ENCODE data around the gene STX4.

Gene STX4

DNA sequence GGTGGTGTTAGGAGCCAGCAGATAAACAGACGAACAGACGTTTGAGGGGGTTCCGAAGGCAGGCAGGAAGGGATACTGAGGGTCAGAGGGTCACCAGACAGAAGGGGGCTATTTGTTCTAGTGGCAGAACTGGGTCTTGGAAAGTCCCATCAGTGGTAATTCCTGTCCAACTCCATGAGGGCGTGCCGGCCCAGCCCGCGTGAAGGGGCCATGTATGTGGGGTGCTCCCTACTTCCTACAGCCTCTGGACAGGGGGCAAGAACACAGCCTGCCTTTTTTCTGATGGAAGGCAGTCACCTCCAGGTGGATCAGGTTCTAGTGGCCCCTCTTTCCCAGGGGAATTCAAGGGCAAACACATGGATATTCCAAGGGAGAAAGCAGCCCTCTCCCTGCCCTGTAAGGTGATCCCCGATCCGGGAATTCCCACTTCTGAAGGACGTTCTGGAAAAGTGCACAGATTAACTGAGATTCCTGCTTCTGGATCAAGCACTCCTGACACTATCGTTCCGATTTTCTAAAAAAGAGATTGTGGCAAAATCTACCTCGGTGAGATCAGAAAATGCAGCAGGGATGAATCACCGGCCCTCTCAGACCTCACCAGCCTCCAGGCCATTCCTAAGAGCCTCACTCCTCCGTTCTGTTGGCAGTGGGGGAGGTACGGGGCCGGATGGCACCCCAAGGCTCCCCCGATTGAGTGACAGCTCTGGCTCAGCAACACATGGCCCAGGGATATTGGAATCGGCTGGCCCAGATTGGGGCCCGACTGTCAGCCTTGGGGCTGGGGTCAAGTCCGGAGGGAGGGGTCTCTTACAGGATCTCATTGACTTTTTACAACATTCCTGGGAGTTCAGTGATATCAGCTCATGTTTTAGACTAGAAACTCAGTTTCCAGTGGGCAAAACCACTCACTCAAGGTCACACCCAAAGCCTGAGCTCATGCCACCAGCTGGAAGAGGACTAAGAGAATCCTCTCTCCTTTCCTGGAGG lies 35.3 kb upstream of the STX4 start:
- DNase-seq: no peak
- Histone ChIP-seq H3K9me3 (no peaks in the 10 kb centered on the region), H3K4me3 (ENCODE audit: low read depth, low read length) (peak overlapping the region; percentile 55), H3K4me1 (peaks cover 3% of the 10 kb centered on the region; the same call in 1 of the 2 replicates), H3K36me3 (no peaks in the 10 kb centered on the region), H3K27me3 (no peaks in the 10 kb centered on the region)
- TF ChIP-seq, protein P1, sequence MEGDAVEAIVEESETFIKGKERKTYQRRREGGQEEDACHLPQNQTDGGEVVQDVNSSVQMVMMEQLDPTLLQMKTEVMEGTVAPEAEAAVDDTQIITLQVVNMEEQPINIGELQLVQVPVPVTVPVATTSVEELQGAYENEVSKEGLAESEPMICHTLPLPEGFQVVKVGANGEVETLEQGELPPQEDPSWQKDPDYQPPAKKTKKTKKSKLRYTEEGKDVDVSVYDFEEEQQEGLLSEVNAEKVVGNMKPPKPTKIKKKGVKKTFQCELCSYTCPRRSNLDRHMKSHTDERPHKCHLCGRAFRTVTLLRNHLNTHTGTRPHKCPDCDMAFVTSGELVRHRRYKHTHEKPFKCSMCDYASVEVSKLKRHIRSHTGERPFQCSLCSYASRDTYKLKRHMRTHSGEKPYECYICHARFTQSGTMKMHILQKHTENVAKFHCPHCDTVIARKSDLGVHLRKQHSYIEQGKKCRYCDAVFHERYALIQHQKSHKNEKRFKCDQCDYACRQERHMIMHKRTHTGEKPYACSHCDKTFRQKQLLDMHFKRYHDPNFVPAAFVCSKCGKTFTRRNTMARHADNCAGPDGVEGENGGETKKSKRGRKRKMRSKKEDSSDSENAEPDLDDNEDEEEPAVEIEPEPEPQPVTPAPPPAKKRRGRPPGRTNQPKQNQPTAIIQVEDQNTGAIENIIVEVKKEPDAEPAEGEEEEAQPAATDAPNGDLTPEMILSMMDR (IDR thresholded peaks at IDR 0.05; ENCODE audit: low read depth, low read length): no peak

DNA sequence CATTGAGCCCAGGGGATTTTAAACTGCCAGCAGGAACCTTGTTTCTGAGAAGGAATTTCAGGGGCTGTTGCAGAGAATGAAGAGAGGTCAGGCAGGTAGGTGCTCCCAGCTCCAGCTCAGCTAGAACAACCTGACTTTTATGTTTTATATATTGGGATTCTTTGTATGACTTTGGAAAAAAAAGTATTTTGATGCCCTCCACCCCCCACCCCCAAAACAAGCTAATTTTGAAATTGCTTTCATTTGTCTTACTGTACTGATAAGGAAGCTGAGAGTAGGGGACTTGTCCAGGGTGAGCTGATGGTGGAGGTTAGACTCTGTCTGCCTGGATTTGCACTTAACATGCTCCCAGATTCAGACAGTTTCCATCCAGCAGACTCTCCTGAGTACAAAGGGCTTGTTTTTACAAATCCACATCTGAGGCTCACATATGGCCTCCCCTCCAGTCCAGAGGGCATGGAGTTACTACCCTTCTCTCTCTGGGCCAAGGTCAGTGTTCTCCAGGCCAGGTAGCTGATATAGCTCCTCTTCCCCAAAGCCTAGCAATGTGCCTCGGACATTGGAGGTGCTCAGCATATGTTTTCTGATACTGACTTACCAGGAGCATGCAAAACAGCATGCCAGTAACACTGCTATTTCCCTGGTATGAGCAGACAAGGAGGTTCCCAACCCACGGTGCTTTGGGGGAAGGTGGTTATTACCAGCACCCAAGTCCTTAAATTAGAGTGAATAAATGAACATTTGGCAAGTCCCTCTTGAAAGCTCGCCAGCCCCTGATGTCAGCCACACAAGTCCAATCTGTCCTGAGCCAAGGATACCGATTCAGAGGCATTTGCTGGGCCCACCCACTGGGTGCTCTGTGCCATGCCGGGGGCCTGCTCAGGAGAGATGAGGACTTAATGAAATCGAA lies 34.3 kb upstream of the STX4 start:
- H3K9me3 ChIP-seq: no peaks in the 10 kb centered on the region
- no peaks in the 10 kb centered on the region for H3K27me3 ChIP-seq
- no peak for DNase-seq
- H3K36me3 ChIP-seq: no peaks in the 10 kb centered on the region
- no peak overlapping the region for H3K4me3 ChIP-seq (ENCODE audit: low read depth, low read length)
- H3K4me1 ChIP-seq: no peaks in the 10 kb centered on the region
- TF ChIP-seq, protein P1 (IDR thresholded peaks at IDR 0.05; ENCODE audit: low read depth, low read length): no peak

DNA sequence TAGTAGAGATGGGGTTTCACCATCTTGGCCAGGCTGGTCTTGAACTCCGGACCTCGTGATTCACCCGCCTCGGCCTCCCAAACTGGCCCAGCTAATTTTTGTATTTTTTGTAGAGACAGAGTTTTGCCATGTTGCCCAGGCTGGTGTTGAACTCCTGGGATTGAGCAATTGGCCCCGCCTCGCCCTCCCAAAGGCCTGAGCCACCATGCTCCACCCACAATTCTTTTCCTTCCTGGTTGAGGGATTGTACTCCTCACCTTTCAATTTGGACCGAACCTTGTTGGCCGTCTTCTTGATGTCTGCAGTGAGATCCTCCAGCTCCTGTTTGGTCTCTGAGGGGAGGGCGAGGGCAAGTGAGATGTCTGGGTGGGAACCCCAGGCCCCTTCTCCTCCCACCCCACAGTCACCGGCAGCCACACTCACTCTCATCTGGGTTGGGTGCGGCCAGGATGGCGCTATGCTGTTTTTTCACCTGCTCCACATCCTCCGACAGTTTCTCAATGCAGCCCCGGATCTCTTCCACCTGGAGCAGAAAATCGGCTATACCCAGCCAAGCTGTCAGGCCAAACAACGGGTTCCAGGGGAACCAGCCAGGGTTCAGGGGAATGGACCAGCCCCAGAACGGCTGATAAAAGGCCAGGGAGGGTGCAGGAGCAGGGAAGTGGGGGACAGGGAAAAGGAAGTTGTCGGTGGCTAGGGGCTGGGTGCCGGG lies 32.5 kb upstream of the STX4 start:
- DNase-seq: no peak
- TF ChIP-seq, protein P1 (IDR thresholded peaks at IDR 0.05; ENCODE audit: low read depth, low read length): no peak
- Histone ChIP-seq H3K36me3 (no peaks in the 10 kb centered on the region), H3K4me1 (no peaks in the 10 kb centered on the region), H3K27me3 (no peaks in the 10 kb centered on the region), H3K9me3 (no peaks in the 10 kb centered on the region), H3K4me3 (ENCODE audit: low read depth, low read length) (no peak overlapping the region)

DNA sequence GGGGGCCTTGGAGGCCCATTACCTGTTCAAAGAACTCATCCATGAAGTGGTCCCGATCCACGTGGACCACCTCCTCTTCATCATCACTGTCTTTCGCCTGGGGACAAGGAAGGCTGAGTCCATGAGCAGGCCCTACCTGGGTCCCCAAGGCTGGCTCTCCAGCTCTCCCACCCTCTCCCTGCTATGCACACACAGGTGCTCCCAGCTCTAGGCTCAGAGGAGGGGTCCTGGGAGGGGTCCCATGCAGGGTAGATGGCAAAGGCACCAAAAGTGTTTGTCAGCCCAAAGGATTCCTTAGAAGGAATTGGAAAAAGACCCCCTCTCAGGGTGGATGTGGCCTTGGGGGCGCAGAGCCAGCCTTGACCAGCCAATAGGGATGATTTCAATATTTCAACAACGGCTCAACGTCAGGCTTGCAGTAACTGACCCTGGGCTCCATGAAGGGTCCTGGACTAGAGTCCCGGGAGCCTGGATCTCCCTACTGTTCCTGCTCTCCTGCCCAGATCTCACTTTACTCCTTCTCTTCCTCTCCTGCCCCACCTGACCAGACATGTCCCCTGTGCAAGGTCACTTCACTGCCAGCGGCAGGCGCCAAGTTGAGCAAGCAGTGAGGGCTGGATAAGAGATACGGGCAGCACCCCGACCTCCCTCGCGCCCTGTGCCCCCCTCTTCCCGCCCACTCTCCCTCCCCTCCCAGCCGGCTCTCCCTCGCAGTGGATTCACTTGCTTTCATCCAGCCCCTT lies 31.7 kb upstream of the STX4 start:
- Histone ChIP-seq H3K9me3 (no peaks in the 10 kb centered on the region), H3K36me3 (no peaks in the 10 kb centered on the region), H3K4me1 (no peaks in the 10 kb centered on the region), H3K4me3 (ENCODE audit: low read depth, low read length) (no peak overlapping the region), H3K27me3 (no peaks in the 10 kb centered on the region)
- TF ChIP-seq, protein P1 (IDR thresholded peaks at IDR 0.05; ENCODE audit: low read depth, low read length): no peak
- no peak for DNase-seq

DNA sequence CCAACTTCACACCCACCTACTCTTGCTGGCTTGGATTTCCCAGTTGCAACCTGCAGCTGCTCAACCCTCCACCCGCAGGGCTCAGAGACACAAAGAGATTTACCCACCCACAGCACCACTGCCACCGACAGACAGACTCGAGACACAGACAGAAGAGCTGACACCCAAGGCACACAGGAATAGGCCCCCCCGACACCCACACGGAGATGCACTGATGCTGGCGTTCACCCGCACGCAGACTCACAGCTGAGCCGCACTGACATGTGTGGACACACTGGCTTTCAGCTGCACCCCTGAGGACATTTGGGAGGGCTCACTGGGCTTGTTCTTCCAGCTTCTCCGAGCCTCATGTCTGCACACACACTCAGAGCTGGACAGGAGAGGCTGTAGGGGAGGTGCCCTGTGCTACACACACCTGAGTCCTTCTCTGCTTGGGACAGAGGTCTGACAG lies 31.1 kb upstream of the STX4 start:
- TF ChIP-seq, protein P1 (IDR thresholded peaks at IDR 0.05; ENCODE audit: low read depth, low read length): no peak
- Histone ChIP-seq H3K36me3 (no peaks in the 10 kb centered on the region), H3K9me3 (no peaks in the 10 kb centered on the region), H3K4me3 (ENCODE audit: low read depth, low read length) (no peak overlapping the region), H3K27me3 (no peaks in the 10 kb centered on the region), H3K4me1 (no peaks in the 10 kb centered on the region)
- no peak for DNase-seq
